HepG2 (cell line): ENCODE data around the gene LRRC45. TPM values are rescaled to one million over a fixed set of nuclear protein-coding genes. Genes with fewer than 3 reads are reported as not detected.

Source experiments
- FOXA3 ChIP-seq: IDR thresholded peaks from 2 replicates; pipeline ENCODE4 v1.6.1; 2016; ENCODE audit warnings: missing genetic modification reagents, missing compliant biosample characterization
- HHEX ChIP-seq: IDR thresholded peaks from 2 replicates; pipeline ENCODE4 v1.6.1; 2016; ENCODE audit warnings: control low read depth
- MIER3 ChIP-seq: IDR thresholded peaks from 2 replicates; pipeline ENCODE4 v1.6.1; 2016; ENCODE audit warnings: missing compliant biosample characterization, borderline replicate concordance
- MLX ChIP-seq: IDR thresholded peaks from 2 replicates; pipeline ENCODE4 v1.6.1; 2016
- NFKB2 ChIP-seq: sonication (generic); formaldehyde crosslinking; IDR thresholded peaks from 2 replicates; pipeline ENCODE4 v1.4.0; 2020; ENCODE audit warnings: missing genetic modification reagents, borderline replicate concordance
- NR2F6 ChIP-seq, 2 experiments: IDR thresholded peaks; 2 replicates each; pipeline ENCODE4 v1.6.1; 2016; ENCODE audit warnings: antibody characterized with exemption in 1 of 2, mild to moderate bottlenecking in 1 of 2
- PTBP1 ChIP-seq: fragments of 200-400 bp; formaldehyde crosslinking; IDR thresholded peaks from 2 replicates; pipeline ENCODE4 v1.6.1; 2018; ENCODE audit warnings: low read length, low read depth; ENCODE audit not compliant: poor library complexity, severe bottlenecking
- SP4 ChIP-seq: sonication (generic); formaldehyde crosslinking; IDR thresholded peaks from 2 replicates; pipeline ENCODE4 v1.8.1; 2023; ENCODE audit warnings: mild to moderate bottlenecking, missing genetic modification reagents
- TMF1 ChIP-seq: sonication (generic); formaldehyde crosslinking; IDR thresholded peaks from 2 replicates; pipeline ENCODE4 v1.8.1; 2022; ENCODE audit warnings: low read depth, missing genetic modification reagents
- ZBTB40 ChIP-seq, 2 experiments: fragments of 450-650 bp in 1 of 2; sonication (generic) in 1 of 2; formaldehyde crosslinking in 1 of 2; IDR thresholded peaks; 2 replicates each; pipeline versions ENCODE4 v1.6.1 to v1.8.0; 2016 to 2022; ENCODE audit warnings: antibody characterized with exemption in 1 of 2, mild to moderate bottlenecking in 1 of 2, missing genetic modification reagents in 1 of 2
- ZFYVE20 ChIP-seq: sonication (generic); formaldehyde crosslinking; IDR thresholded peaks from 2 replicates; pipeline ENCODE4 v1.8.0; 2023; ENCODE audit warnings: low read depth, mild to moderate bottlenecking, moderate library complexity, missing genetic modification reagents, borderline replicate concordance
- polyA plus RNA-seq, 8 experiments: library from polyadenylated mRNA; depleted of rRNA in 3 of 8; stranded (reverse) in 7 of 8; unstranded in 1 of 8; fragments of >200 nt; fragmentation: Illumina TruSeq in 4 of 8; extraction: Trizol in 4 of 8; gene quantifications; 2 replicates each; pipeline versions ENCODE4 v1.2.1 to v1.2.3, GENCODE V29; 2011 to 2016; ENCODE audit warnings: low read depth in 4 of 8, missing spikeins in 1 of 8, mixed read lengths in 1 of 8; ENCODE audit not compliant: insufficient read depth in 1 of 8
- total RNA-seq, 5 experiments: library from RNA; depleted of rRNA; stranded (reverse); fragments of >200 nt; fragmentation: Illumina TruSeq; extraction: Trizol; gene quantifications; 2 replicates each; pipeline ENCODE4 v1.2.3, GENCODE V29; 2016; ENCODE audit warnings: low read depth in 1 of 5
- TF ChIP-seq, protein P1 (sequence below): IDR thresholded peaks from 2 replicates; pipeline ENCODE4 v1.6.1; 2018; ENCODE audit warnings: missing genetic modification reagents
- TF ChIP-seq, protein P2 (sequence below): sonication (generic); formaldehyde crosslinking; IDR thresholded peaks from 2 replicates; pipeline ENCODE4 v1.5.0; 2020; ENCODE audit warnings: missing genetic modification reagents, mild to moderate bottlenecking, borderline replicate concordance
- TF ChIP-seq, protein P3 (sequence below): IDR thresholded peaks from 2 replicates; pipeline ENCODE4 v1.6.1; 2016; ENCODE audit warnings: low read depth, control low read depth

LRRC45 gene
- total and polyA plus RNA-seq, 2 of the 13 experiments (the other 11 are each of a cell fraction or from before 2014, with no cell fraction given), result 11.6 to 48.1 TPM

DNA sequence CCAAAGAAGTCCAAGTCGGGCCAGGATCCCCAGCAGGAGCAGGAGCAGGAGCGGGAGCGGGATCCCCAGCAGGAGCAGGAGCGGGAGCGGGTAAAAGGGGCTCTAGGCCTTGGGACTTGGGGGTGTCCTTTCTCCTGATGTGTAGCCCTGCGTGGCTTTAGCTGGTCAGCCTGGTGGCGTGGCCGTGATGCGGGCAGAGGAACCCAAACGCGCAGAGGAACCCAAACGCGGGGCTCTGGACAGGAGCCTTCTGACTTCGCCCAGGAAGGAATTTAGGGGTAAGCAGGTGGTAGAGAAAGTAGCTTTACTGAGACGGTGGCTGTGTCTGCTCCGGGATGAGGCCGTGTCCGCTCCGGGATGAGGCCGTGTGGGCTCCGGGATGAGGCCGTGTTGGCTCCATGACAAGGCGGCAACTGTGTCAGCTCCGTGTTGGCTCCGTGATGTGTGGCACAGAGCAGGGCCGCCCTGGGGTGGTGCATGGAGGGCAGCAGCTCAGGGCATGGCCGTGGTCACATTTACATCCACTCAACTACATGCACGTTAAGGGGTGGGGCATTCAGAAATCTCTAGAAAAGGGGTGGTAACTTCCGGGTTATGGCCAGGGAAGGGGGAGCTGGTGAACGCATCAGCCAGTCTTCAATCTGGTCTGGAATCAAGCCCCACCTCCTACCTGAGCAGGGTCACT lies 26.2 kb upstream of the LRRC45 start (continued):
- TF ChIP-seq NFKB2 (CRISPR knock-in tag) (0 out of 2 replicates have a peak, but pooled peaks have one; percentile 31), ZFYVE20 (CRISPR knock-in tag) (no peak), PTBP1 (peak; percentile 83), HHEX (CRISPR knock-in tag) (no peak), FOXA3 (CRISPR knock-in tag) (no peak), ZBTB40 (IDR thresholded peaks at IDR 0.05) (no peak), ZBTB40 (CRISPR knock-in tag; IDR thresholded peaks at IDR 0.05) (0 out of 2 replicates have a peak, but pooled peaks have one; percentile 11), MLX (CRISPR knock-in tag) (no peak), TMF1 (CRISPR knock-in tag) (peak; percentile 43; the same call in 1 of the 2 replicates), NR2F6 (IDR thresholded peaks at IDR 0.05) (no peak), NR2F6 (CRISPR knock-in tag; IDR thresholded peaks at IDR 0.05) (peak; percentile 22; the same call in 1 of the 2 replicates), SP4 (CRISPR knock-in tag) (peak; percentile 63; the same call in 1 of the 2 replicates), MIER3 (CRISPR knock-in tag) (peak; percentile 35; the same call in 1 of the 2 replicates)
- TF ChIP-seq, protein P1, sequence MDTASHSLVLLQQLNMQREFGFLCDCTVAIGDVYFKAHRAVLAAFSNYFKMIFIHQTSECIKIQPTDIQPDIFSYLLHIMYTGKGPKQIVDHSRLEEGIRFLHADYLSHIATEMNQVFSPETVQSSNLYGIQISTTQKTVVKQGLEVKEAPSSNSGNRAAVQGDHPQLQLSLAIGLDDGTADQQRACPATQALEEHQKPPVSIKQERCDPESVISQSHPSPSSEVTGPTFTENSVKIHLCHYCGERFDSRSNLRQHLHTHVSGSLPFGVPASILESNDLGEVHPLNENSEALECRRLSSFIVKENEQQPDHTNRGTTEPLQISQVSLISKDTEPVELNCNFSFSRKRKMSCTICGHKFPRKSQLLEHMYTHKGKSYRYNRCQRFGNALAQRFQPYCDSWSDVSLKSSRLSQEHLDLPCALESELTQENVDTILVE, result no peak
- TF ChIP-seq, protein P2, sequence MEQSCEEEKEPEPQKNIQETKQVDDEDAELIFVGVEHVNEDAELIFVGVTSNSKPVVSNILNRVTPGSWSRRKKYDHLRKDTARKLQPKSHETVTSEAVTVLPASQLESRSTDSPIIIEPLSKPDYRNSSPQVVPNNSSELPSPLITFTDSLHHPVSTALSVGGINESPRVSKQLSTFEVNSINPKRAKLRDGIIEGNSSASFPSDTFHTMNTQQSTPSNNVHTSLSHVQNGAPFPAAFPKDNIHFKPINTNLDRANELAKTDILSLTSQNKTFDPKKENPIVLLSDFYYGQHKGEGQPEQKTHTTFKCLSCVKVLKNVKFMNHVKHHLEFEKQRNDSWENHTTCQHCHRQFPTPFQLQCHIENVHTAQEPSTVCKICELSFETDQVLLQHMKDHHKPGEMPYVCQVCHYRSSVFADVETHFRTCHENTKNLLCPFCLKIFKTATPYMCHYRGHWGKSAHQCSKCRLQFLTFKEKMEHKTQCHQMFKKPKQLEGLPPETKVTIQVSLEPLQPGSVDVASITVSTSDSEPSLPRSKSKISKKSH (CRISPR knock-in tag), result 0 out of 2 replicates have a peak, but pooled peaks have one; percentile 29
- TF ChIP-seq, protein P3, sequence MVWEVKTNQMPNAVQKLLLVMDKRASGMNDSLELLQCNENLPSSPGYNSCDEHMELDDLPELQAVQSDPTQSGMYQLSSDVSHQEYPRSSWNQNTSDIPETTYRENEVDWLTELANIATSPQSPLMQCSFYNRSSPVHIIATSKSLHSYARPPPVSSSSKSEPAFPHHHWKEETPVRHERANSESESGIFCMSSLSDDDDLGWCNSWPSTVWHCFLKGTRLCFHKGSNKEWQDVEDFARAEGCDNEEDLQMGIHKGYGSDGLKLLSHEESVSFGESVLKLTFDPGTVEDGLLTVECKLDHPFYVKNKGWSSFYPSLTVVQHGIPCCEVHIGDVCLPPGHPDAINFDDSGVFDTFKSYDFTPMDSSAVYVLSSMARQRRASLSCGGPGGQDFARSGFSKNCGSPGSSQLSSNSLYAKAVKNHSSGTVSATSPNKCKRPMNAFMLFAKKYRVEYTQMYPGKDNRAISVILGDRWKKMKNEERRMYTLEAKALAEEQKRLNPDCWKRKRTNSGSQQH, result peak; percentile 60; the same call in 1 of the 2 replicates
